ENCODE measurements around the gene CFAP61. TPM values are rescaled to one million over a fixed set of nuclear protein-coding genes. Genes with fewer than 3 reads are reported as not detected.

The CFAP61 gene
- polyA plus RNA-seq, 1 experiment, result not detected

DNA sequence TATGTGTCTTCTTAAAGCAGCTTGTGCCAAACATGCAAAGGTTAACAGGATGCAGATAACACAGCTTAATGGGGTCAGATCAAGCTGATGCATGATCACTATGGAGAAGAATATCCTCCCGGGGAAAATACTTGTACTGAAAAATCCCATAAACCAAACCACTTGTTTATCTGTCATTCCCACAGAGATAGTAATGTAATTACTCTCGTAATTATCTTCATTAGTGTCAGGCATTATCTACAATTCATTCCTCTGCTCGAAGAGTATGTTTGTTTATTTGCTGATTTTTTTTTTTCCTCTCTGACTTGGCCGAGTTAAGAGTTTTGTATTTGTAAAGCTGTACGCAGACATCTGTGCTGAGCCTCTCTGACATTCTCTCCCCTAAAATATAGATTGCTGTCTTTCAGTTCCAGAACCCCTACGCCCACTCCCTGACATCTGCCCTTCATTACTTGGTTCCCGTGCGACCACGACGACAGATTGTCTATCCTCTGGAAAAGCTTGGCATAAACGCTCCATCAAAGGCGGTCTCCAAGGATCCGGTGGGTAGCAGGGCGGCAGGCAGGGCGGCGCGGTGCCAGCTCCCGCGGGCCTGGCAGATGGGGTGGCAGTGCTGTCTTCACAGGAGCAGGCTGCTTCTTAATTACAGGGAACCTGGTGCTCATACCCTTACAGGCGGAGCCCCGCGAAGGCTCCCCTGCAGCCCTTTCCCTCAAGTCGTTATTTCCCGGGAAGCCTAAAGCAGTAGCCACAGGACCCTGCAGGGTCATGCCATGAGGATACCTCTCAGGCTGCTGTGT is 147.2 kb downstream of the CFAP61 start:
- Histone ChIP-seq H3K4me3 (ENCODE audit: low read depth, low read length) (no peak overlapping the region), H3K36me3 (ENCODE audit: control insufficient read depth, insufficient read depth, low read length) (no peaks in the 10 kb centered on the region), H3K27me3 (ENCODE audit: control insufficient read depth, insufficient read depth, low read length) (peaks cover 7% of the 10 kb centered on the region)
- TF ChIP-seq, protein P1, sequence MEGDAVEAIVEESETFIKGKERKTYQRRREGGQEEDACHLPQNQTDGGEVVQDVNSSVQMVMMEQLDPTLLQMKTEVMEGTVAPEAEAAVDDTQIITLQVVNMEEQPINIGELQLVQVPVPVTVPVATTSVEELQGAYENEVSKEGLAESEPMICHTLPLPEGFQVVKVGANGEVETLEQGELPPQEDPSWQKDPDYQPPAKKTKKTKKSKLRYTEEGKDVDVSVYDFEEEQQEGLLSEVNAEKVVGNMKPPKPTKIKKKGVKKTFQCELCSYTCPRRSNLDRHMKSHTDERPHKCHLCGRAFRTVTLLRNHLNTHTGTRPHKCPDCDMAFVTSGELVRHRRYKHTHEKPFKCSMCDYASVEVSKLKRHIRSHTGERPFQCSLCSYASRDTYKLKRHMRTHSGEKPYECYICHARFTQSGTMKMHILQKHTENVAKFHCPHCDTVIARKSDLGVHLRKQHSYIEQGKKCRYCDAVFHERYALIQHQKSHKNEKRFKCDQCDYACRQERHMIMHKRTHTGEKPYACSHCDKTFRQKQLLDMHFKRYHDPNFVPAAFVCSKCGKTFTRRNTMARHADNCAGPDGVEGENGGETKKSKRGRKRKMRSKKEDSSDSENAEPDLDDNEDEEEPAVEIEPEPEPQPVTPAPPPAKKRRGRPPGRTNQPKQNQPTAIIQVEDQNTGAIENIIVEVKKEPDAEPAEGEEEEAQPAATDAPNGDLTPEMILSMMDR (IDR thresholded peaks at IDR 0.05; ENCODE audit: insufficient read depth, low read depth, low read length), result no peak
- CTCF ChIA-PET, result no interaction called here
- no peak for DNase-seq (ENCODE audit: low read depth)
- POLR2A ChIA-PET, result no interaction called here

- ChIA-PET POLR2A (no interaction called here), CTCF (interaction anchor here (0.6 kb wide), 1 partner anchor 11 kb away, joined by 3 read pairs; no protein-coding TSS in a partner anchor)
- TF ChIP-seq, protein P1 (IDR thresholded peaks at IDR 0.05; ENCODE audit: insufficient read depth, low read depth, low read length), result no peak
- no peak for DNase-seq (ENCODE audit: low read depth)
- Histone ChIP-seq H3K4me3 (ENCODE audit: low read depth, low read length) (no peak overlapping the region), H3K27me3 (ENCODE audit: control insufficient read depth, insufficient read depth, low read length) (peaks cover 7% of the 10 kb centered on the region), H3K36me3 (ENCODE audit: control insufficient read depth, insufficient read depth, low read length) (no peaks in the 10 kb centered on the region)
These were observed 148.8 kb downstream of the CFAP61 start for GRCh38 chr20:20201124-20201523.

- Histone ChIP-seq H3K36me3 (ENCODE audit: control insufficient read depth, insufficient read depth, low read length) (no peaks in the 10 kb centered on the region), H3K27me3 (ENCODE audit: control insufficient read depth, insufficient read depth, low read length) (peaks cover 7% of the 10 kb centered on the region), H3K4me3 (ENCODE audit: low read depth, low read length) (no peak overlapping the region)
- ChIA-PET CTCF (no interaction called here), POLR2A (no interaction called here)
- DNase-seq (ENCODE audit: low read depth), result no peak
- TF ChIP-seq, protein P1 (IDR thresholded peaks at IDR 0.05; ENCODE audit: insufficient read depth, low read depth, low read length), result no peak
These were observed 149.3 kb downstream of the CFAP61 start for GRCh38 chr20:20201639-20202038.

GRCh38 chr20:20202768-20203167 is 150.4 kb downstream of the CFAP61 start:
- CTCF ChIA-PET, result no interaction called here
- Histone ChIP-seq H3K27me3 (ENCODE audit: control insufficient read depth, insufficient read depth, low read length) (peaks cover 7% of the 10 kb centered on the region), H3K4me3 (ENCODE audit: low read depth, low read length) (no peak overlapping the region), H3K36me3 (ENCODE audit: control insufficient read depth, insufficient read depth, low read length) (no peaks in the 10 kb centered on the region)
- POLR2A ChIA-PET, result no interaction called here
- no peak for DNase-seq (ENCODE audit: low read depth)
- TF ChIP-seq, protein P1 (IDR thresholded peaks at IDR 0.05; ENCODE audit: insufficient read depth, low read depth, low read length), result no peak

DNA sequence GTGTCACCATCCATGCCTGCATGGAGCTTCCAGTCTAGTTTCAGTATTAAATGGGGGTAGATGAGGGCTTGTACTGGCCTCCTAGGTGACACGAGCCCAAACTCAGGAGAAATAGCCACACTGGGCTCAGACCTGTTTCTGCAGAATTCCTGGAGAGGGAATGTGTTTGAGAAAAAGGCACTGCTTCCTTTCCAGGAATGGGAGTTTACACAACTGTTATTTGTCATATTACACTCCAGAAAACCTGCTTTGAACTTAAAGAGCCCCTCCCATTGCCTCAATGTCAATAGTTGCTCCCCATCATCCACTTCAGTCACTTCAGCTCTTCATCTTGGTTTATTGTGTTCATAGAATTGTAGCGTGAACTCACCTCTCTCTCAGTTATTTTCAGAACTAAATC is 151.5 kb downstream of the CFAP61 start:
- POLR2A ChIA-PET, result no interaction called here
- peaks cover 10% of the 10 kb centered on the region for H3K27me3 ChIP-seq (ENCODE audit: control insufficient read depth, insufficient read depth, low read length)
- H3K4me3 ChIP-seq (ENCODE audit: low read depth, low read length), result no peak overlapping the region
- no peak for DNase-seq (ENCODE audit: low read depth)
- H3K36me3 ChIP-seq (ENCODE audit: control insufficient read depth, insufficient read depth, low read length), result no peaks in the 10 kb centered on the region
- TF ChIP-seq, protein P1 (IDR thresholded peaks at IDR 0.05; ENCODE audit: insufficient read depth, low read depth, low read length), result no peak
- CTCF ChIA-PET, result interaction anchor here (1.6 kb wide), 1 partner anchor 34 kb away, joined by 4 read pairs; no protein-coding TSS in a partner anchor

Data from BJ (cell line).